ENCODE data around the gene RNF166. TPM values are rescaled to one million over a fixed set of nuclear protein-coding genes. Genes with fewer than 3 reads are reported as not detected.

The RNF166 gene
- total and polyA plus RNA-seq, 2 of the 13 experiments (the other 11 are each of a cell fraction or from before 2014, with no cell fraction given) = 21.4 to 23.0 TPM

DNA sequence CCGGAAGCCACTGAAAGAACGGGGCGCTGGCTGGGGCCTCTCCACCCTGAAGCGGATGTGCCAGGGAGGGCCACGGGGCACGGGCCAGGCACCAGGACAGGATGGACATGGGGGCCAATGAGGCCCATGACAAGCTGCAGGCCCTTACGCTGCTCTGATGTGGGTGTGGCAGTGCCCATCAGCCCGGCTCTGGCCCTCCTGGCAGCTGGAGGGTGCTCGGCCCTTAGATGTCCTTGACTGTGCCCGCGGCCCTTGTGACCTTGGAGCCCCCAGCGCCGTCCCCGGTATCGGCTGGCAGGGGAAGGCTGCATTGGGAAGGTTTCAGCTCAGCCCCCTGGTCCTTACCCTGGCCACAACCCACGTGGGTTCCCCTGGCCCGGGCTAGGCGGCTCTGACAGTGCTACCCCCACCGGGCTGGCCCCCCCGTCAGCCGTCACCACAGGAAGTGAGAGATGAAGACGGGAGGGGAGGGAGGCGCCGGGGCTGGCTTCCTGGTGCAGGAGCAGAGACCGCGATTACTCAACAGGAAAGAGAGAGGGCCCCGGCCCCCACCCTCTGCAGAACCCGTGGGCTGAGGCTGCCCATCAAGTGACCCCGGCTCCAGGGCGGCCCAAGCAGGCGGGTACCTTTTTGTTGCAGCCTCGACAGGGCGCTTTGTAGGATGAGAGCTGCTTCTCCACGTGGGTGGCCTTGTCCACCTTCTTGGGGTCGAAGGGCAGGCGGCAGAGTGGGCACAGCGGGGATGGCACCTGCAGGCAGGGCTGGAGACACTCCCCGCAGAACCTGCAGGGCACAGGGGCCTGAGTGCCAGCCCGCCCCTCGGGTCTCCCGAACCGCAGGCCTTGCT is 5.3 kb downstream of the RNF166 start (continued):
- TF ChIP-seq ZNF589 (CRISPR knock-in tag; conservative IDR thresholded peaks at IDR 0.05) (0 out of 2 replicates have a peak, but pooled peaks have one; percentile 47), ZKSCAN1 (IDR thresholded peaks at IDR 0.05; ENCODE audit: low read length) (no peak), RXRB (CRISPR knock-in tag; IDR thresholded peaks at IDR 0.05; ENCODE audit: borderline replicate concordance) (peak; percentile 90), PHB2 (IDR thresholded peaks at IDR 0.05; ENCODE audit: partially characterized antibody) (no peak), ZSCAN31 (CRISPR knock-in tag; IDR thresholded peaks at IDR 0.05; ENCODE audit: low read depth) (peak; percentile 82), NFE2 (CRISPR knock-in tag; IDR thresholded peaks at IDR 0.05) (no peak), PCBP1 (IDR thresholded peaks at IDR 0.05; ENCODE audit: borderline replicate concordance, low read depth, low read length) (peak; percentile 80; the same call in 1 of the 2 replicates), FOXM1 (CRISPR knock-in tag; IDR thresholded peaks at IDR 0.05) (no peak), KAT2B (IDR thresholded peaks at IDR 0.05; ENCODE audit: borderline replicate concordance, low read depth, low read length) (no peak), ZNF567 (CRISPR knock-in tag; IDR thresholded peaks at IDR 0.05; ENCODE audit: borderline replicate concordance) (peak; percentile 51; the same call in 1 of the 2 replicates), MXD4 (CRISPR knock-in tag; IDR thresholded peaks at IDR 0.05) (peak; percentile 98), XBP1 (CRISPR knock-in tag; IDR thresholded peaks at IDR 0.05) (no peak), ZNF616 (CRISPR knock-in tag; IDR thresholded peaks at IDR 0.05; ENCODE audit: low read depth) (peak; percentile 70)
- TF ChIP-seq, protein P1, sequence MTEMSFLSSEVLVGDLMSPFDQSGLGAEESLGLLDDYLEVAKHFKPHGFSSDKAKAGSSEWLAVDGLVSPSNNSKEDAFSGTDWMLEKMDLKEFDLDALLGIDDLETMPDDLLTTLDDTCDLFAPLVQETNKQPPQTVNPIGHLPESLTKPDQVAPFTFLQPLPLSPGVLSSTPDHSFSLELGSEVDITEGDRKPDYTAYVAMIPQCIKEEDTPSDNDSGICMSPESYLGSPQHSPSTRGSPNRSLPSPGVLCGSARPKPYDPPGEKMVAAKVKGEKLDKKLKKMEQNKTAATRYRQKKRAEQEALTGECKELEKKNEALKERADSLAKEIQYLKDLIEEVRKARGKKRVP (CRISPR knock-in tag; IDR thresholded peaks at IDR 0.05) = no peak
- TF ChIP-seq, protein P2, sequence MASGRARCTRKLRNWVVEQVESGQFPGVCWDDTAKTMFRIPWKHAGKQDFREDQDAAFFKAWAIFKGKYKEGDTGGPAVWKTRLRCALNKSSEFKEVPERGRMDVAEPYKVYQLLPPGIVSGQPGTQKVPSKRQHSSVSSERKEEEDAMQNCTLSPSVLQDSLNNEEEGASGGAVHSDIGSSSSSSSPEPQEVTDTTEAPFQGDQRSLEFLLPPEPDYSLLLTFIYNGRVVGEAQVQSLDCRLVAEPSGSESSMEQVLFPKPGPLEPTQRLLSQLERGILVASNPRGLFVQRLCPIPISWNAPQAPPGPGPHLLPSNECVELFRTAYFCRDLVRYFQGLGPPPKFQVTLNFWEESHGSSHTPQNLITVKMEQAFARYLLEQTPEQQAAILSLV (CRISPR knock-in tag; IDR thresholded peaks at IDR 0.05; ENCODE audit: borderline replicate concordance) = peak; percentile 57
- TF ChIP-seq, protein P3, sequence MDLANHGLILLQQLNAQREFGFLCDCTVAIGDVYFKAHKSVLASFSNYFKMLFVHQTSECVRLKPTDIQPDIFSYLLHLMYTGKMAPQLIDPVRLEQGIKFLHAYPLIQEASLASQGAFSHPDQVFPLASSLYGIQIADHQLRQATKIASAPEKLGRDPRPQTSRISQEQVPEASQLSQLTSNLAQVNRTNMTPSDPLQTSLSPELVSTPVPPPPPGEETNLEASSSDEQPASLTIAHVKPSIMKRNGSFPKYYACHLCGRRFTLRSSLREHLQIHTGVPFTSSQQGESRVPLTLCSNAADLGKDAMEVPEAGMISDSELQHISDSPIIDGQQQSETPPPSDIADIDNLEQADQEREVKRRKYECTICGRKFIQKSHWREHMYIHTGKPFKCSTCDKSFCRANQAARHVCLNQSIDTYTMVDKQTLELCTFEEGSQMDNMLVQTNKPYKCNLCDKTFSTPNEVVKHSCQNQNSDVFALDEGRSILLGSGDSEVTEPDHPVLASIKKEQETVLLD (CRISPR knock-in tag; IDR thresholded peaks at IDR 0.05; ENCODE audit: low read depth) = peak; percentile 47; the same call in 1 of the 2 replicates
- TF ChIP-seq, protein P4, sequence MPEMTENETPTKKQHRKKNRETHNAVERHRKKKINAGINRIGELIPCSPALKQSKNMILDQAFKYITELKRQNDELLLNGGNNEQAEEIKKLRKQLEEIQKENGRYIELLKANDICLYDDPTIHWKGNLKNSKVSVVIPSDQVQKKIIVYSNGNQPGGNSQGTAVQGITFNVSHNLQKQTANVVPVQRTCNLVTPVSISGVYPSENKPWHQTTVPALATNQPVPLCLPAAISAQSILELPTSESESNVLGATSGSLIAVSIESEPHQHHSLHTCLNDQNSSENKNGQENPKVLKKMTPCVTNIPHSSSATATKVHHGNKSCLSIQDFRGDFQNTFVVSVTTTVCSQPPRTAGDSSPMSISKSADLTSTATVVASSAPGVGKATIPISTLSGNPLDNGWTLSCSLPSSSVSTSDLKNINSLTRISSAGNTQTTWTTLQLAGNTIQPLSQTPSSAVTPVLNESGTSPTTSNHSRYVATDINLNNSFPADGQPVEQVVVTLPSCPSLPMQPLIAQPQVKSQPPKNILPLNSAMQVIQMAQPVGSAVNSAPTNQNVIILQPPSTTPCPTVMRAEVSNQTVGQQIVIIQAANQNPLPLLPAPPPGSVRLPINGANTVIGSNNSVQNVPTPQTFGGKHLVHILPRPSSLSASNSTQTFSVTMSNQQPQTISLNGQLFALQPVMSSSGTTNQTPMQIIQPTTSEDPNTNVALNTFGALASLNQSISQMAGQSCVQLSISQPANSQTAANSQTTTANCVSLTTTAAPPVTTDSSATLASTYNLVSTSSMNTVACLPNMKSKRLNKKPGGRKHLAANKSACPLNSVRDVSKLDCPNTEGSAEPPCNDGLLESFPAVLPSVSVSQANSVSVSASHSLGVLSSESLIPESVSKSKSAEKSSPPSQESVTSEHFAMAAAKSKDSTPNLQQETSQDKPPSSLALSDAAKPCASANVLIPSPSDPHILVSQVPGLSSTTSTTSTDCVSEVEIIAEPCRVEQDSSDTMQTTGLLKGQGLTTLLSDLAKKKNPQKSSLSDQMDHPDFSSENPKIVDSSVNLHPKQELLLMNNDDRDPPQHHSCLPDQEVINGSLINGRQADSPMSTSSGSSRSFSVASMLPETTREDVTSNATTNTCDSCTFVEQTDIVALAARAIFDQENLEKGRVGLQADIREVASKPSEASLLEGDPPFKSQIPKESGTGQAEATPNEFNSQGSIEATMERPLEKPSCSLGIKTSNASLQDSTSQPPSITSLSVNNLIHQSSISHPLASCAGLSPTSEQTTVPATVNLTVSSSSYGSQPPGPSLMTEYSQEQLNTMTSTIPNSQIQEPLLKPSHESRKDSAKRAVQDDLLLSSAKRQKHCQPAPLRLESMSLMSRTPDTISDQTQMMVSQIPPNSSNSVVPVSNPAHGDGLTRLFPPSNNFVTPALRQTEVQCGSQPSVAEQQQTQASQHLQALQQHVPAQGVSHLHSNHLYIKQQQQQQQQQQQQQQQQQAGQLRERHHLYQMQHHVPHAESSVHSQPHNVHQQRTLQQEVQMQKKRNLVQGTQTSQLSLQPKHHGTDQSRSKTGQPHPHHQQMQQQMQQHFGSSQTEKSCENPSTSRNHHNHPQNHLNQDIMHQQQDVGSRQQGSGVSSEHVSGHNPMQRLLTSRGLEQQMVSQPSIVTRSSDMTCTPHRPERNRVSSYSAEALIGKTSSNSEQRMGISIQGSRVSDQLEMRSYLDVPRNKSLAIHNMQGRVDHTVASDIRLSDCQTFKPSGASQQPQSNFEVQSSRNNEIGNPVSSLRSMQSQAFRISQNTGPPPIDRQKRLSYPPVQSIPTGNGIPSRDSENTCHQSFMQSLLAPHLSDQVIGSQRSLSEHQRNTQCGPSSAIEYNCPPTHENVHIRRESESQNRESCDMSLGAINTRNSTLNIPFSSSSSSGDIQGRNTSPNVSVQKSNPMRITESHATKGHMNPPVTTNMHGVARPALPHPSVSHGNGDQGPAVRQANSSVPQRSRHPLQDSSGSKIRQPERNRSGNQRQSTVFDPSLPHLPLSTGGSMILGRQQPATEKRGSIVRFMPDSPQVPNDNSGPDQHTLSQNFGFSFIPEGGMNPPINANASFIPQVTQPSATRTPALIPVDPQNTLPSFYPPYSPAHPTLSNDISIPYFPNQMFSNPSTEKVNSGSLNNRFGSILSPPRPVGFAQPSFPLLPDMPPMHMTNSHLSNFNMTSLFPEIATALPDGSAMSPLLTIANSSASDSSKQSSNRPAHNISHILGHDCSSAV (CRISPR knock-in tag; IDR thresholded peaks at IDR 0.05; ENCODE audit: borderline replicate concordance) = no peak
